Stimulated activated naive CD4-positive, alpha-beta T cell treated with Interleukin-2 at 50 U/mL for 16 hours (primary cell): ENCODE data around the gene FOXJ3.

Experiments used
- DNase-seq: peaks from one replicate; lab custom pipeline; 2025; lab: John Stamatoyannopoulos, UW

Gene FOXJ3

GRCh38 chr1:42334240-42335049, 590 bp downstream of the FOXJ3 start:
- peak; percentile 60 for DNase-seq

DNA sequence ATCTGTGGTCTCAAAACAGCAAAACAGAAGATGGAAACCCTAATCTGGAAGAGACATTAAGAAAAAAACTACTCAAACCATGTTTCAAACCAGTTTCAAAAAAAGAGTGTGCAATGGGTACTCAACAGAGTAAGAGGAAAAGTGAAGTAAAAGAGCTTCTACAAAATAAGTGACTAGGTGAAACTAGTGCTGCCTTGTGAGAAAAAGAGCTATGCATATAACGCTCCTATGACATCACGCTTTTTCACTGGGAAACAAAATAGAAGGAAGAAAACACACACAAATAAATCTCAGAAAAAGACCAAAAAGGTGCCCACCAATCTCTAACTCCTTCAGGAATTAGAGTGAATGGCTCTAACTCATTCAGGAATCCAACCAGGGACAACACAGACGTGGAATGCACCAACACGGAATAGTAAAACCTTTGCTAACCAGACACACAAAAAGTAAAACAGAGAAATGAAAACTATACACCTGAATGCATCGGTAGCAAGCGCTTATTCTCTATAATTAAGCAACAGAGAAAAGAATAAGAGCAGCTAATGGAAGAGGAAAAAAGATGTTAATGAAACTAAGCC, 1.3 kb downstream of the FOXJ3 start:
- DNase-seq = no peak

GRCh38 chr1:42332877-42333276, 2.2 kb downstream of the FOXJ3 start:
- DNase-seq = no peak

- DNase-seq = no peak
Measured at GRCh38 chr1:42330215-42330614, 4.8 kb downstream of the FOXJ3 start.

GRCh38 chr1:42328916-42329496, 6.0 kb downstream of the FOXJ3 start:
- no peak for DNase-seq

DNA sequence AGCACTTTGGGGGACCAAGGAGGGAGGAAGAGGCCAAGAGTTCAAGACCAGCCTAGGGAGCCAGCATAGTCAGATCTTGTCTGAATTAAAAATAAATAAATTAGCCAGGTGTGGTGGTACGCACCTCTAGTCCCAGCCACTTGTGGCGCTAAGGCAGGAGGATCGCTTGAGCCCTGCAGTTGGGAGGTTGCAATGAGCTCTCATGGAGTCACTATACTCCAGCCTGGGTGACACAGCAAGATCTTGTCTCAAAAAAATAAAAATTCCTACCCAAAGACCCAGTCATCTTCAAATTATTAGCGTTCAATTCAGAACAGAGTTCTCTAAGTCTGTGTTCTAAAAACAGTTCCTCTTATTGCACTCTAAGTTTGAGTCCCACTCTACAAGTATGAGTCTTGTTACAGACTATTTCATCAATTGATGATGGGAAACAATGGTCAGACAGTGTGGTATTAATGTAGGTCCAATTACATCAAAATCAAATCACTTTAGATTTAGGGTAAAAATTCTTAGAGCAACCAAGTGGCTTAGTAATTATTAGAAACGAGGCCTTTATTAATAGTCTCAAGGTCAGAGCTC, 6.9 kb downstream of the FOXJ3 start:
- DNase-seq = no peak

DNA sequence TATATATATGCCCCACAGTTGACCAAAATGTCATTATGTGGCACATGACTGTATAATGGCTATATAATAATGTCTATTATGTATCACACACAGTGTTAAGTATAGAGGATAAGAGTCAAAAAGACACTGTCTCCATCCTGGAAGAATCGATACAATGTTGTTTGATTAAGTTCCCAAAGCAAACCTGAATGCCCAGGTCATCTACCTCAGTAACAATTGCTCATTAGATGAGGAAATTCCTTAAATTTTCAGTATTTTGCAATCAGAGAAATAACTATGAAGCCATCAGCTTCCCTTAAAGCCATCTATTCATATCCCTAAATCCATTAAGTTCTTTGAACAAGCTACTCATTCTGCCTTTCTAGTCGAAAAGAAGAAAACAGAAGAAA, 10.0 kb downstream of the FOXJ3 start:
- no peak for DNase-seq

DNA sequence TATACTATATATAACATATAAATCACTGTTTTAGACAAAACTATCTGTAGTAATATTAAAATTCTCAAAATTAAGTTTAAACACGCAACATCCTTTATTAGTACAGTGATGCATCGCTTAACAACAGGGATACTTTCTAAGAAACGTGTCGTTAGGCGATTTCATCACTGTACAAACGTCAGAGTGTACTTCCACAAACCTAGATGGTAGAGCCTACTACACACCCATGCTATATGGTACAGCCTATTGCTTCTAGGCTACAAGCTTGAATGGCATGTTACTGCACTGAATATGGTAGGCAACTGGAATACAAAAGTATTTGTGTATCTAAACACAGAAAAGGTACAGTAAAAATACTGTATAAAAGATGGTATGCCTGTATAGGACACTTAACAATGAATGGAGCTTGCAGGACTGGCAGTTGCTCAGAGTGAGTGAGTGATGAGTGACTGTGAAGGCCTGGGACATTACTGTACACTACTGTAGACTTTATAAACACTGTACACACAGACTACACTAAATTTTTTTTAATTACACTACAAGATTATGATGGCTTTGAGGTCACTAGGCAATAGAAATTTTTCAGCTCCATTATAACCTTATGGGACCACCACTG, 10.5 kb downstream of the FOXJ3 start:
- no peak for DNase-seq

DNA sequence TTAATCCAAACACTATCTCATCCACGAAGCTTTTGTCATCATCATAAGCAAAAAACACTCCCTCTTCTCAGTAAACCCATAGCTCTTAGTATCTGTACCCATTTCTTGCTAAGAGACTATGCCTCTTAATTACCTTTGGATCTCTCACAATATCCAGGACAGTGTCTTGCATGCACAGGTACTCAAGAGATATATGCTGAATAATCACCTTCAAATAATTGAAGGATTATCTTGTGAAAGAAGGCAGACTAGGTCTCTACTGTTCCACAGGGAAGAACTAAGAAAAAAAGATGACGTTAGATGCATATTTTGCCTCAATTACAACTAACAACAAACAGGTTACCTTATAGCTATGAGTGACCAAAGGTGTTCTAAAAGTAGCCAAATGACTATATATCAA, 11.5 kb downstream of the FOXJ3 start:
- no peak for DNase-seq

DNA sequence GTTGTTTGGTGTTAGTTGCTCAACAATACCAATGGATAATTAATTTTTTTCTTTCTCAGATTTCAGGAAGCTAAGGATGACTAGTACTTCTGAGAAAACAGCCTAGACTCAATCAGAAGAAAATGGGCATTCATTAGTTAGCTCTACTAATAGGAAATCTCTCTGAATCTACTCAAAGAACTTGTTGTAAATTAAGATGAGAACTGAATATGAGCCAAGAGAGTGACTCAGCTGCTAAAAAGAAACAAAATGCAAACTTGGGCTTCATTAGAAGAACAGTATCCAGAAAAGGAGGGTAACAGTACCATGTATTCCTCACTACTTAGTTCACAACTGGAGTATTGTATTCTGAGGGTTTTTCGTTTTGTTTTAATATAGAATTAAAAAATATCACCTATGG, 12.5 kb downstream of the FOXJ3 start:
- no peak for DNase-seq

- DNase-seq = no peak
Measured at GRCh38 chr1:42321731-42322130, 13.3 kb downstream of the FOXJ3 start.

DNA sequence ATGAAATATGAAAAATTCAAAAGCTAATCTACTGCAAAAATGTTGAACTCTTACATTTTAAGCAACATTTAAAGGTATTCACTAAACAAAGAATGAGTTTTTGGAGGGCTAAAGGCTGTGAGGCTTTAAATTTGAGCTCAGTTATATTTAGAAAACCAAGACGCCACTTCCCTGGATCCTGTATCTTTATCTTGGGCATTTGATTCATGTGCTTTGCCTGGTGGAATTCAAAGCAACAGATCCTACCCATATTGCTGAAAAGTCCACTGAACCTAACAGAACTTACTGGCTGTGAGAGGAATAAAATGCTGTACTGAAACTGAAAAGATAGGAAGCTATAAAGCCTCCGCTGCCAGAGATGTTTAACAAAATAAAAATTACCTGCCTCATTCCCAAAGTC, 14.3 kb downstream of the FOXJ3 start:
- DNase-seq = no peak

DNA sequence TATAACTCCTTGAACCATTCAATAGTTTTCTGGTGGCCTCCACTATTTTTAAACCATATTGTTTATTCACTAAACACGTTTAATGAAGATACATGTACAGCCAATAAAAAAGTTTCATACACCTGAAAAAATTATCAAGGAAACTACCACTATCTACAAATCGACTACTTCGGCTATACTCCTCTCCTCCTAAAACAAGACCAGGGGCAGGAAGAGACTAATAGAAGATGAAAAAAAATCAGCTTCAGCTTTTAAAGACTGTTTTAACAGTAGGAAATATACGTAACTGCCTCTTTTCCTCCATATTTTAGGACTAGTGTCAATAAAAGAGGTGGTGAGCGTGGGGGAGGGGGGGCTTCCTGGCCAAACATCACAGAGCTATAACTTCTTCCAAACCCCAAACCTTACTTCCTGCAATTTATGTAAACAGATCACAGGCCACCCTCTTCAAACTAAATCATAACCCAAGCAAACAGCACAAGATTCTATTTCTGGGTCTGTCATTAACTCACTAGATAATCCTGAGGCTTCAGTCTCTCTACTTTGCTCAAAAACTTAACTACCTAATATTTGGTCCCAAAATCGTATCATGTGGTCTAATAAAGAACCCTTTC, 15.1 kb downstream of the FOXJ3 start:
- peak; percentile 19 for DNase-seq

DNA sequence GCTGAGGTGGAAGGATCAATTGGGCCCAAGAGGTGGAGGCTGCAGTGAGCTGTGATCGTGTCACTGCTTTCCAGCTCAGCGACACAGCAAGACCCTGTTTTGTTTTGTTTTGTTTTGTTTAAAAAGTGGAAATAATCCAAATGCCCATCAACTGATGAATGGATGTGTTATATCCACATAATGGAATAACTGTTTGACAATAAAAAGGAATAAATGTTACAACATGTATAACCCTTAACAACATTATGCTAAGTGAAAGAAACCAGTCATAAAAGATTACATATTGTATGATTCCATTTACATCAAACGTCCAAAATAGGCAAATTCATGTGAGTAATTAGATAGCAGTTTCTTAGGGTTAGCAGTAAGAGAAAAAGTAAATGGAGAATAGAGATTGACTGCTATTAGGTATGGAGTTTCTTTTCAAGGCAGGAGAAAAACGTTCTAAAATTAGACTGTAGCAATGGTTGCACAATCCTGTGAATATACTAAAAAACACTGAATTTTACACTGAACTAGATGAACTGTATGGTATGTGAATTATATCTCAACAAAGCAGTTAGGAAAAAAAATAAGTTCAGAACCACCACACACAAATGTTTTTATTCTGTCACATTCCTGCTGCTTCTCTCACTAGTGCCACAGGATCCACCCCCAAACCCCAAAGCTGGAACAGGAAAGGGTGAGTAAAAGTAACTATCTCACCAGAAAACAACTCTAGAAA, 15.7 kb downstream of the FOXJ3 start:
- no peak for DNase-seq

DNA sequence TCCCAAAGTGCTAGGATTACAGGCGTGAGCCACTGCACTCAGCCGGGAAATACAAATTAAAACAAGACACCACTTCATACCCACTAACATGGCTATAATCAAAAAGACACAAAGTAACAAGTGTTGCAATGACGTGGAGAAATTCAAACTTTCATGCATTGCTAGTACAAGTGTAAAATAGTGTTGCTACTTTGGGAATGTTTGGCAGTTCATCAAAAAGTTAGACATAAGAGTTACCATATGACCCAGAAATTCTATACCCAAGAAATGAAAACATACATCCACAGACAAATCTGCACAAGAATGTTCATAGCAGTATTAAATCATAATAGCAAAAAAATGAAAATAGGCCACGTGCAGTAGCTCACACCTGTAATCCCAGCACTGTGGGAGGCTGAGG, 16.4 kb downstream of the FOXJ3 start:
- DNase-seq = no peak

GRCh38 chr1:42317308-42317707, 17.7 kb downstream of the FOXJ3 start:
- DNase-seq = no peak

- DNase-seq = no peak
Measured at GRCh38 chr1:42316292-42316691, 18.7 kb downstream of the FOXJ3 start.

- no peak for DNase-seq
Measured at GRCh38 chr1:42315500-42315899, 19.5 kb downstream of the FOXJ3 start.

GRCh38 chr1:42313970-42314369, 21.1 kb downstream of the FOXJ3 start:
- no peak for DNase-seq

GRCh38 chr1:42312576-42313212, 22.3 kb downstream of the FOXJ3 start:
- DNase-seq = no peak

GRCh38 chr1:42311897-42312296, 23.1 kb downstream of the FOXJ3 start:
- no peak for DNase-seq
